NCI-H2171 (cell line): ENCODE data around the gene GLDN.
"Not testable (repeated sequence)": the region's sequence is repeated elsewhere in the genome, so short reads cannot be mapped to it uniquely, and the experiment has no call there.

Experiments used
- DNase-seq: peaks from one replicate; lab custom pipeline; 2025; lab: John Stamatoyannopoulos, UW

GLDN gene

DNA sequence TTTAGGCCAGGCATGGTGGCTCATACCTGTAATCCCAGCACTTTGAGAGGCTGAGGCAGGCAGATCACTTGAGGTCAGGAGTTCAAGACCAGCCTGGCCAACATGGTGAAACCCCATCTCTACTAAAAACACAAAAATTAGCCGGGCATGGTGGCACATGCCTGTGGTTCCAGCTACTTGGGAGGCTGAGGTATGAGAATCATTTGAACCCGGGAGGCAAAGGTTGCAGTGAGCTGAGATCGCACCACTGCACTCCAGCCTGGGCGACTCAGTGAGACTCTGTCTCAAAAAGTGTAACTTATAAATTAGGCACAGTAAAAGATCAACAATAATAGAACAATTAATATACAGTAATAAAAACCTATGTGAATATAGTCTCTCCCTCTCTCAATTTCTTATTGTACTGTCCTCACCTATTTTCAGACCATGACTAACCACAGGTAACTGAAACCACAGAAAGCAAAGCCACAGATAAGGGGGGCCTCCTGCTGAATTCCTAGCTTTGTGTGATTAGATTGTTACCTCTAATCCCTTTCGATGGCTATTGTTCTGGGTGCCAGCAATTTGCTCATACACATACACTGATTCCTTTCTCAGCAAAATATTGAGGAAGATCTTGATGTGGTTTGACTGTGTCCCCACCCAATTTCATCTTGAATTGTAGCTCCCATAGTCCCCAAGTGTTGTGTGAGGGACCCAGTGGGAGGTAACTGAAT lies 104.7 kb downstream of the GLDN start:
- not testable (repeated sequence) for DNase-seq

DNA sequence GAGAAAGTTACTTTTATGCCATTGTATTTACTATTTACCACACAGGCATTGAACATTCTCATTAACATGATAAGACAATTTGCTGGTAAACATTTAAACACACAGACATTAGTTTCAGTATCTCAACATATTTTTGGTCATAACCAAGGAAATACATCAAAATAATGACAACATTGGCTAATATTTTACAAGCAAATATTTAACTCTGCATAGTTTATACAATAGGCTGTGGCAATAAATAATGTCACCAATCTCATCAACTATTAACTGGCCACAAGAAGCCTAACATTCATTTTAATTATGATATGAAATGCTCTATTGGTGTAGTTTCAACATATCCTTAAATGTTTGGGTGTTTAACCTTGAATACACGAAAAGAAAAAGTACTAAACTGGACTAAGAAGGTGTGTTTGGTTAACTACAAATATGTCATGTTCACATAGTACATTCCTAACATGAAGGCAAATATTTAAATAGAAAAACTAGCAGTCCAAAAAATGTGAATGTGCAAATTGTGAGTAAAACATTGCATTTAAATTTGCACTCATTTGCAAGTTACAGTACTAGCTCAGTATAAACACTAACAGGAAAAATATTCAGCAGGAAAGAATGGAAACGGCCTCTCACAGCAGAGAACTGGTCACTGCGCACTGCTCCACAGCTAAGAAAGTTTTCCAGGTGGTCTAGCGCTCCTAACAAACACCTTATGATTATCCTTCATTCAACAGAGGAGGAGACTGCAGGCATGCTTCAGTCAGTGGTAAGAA lies 106.6 kb downstream of the GLDN start:
- no peak for DNase-seq

DNA sequence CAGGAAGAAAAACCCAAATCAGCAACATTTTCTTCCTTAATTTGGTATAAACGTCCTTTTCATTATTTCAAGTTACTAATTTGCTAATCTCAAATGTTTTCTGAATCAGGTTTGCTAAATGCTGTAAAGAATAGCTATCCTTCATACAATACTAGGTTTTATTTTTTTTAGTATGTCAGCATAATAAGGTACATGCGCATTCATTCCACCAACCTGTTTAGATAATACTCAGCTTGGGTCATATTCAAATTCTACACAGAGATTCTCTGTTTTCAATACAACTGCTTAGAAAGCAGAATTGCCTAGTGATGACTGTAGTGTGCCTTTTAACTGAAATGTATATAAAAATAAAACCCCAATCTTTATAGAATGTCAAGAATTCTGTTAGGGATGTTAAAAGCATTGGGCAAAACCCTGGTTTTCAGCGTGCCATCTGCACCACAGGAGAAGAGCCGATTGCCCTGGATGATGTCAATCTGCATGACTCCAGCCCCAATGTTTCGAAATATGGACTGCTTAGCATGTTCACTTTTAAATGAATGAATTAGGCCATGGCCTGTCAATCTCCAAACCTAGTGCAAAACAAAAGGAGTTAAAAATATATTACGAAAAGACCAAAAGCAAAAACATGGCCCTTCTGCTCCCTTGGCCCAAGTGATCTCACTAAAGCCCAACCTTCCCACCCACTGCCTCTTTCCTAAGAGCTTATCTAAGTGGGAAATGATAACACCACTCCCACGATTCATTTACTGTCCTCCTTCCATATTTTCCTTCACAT lies 107.4 kb downstream of the GLDN start:
- no peak for DNase-seq

DNA sequence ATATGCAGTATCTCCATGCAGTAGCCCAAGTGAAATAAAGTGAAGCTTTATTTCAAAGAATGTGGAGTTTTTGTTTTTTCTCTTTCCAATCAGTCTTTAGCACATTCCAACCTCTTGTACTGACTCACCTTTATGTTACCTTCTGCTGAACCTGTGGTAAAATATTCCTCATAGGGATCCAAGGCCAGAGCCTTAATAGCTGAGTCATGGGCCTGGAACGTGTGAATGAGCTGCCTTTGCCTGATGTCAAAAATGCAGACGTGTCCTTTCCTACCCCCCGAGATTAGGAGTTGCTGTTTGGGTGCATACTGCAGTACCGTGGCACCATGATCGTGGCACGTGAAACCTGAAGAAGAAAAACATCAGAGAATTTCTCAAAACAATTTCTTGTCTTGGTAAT lies 108.5 kb downstream of the GLDN start:
- DNase-seq = no peak
